A673 (cell line): Measurements from ENCODE around the gene SLC22A12.

Source experiments
- CTCF ChIP-seq: fragments of 300-800, 200-600 bp; sonication (generic); conservative IDR thresholded peaks from 2 replicates; pipeline ENCODE4 v1.5.1; 2017; ENCODE audit warnings: low read depth, mild to moderate bottlenecking, antibody characterized with exemption, low read length, moderate library complexity, mixed read lengths
- EZH2 ChIP-seq: fragments of 200-600 bp; sonication (generic); IDR thresholded peaks from 2 replicates; pipeline ENCODE4 v1.6.1; 2017; ENCODE audit warnings: borderline replicate concordance, low read depth, mild to moderate bottlenecking, mixed read lengths, antibody characterized with exemption, low read length; ENCODE audit not compliant: poor library complexity, severe bottlenecking

- TF ChIP-seq EZH2 (no peak), CTCF (no peak)
These were observed 47.2 kb upstream of the SLC22A12 start for GRCh38 chr11:64543818-64544217.
